Stimulated activated CD8-positive, alpha-beta memory T cell treated with anti-CD3 and anti-CD28 coated beads, Interleukin-4, amount 100 ng/mL, for 24 hours (primary cell): ENCODE measurements around the gene RERG.
A peak's percentile ranks its signal among the peaks of the same experiment; 100 is the strongest.
"Not testable (repeated sequence)": the region's sequence is repeated elsewhere in the genome, so short reads cannot be mapped to it uniquely, and the experiment has no call there.

Experiments used
- DNase-seq: peaks from one replicate; pipeline ENCODE4 v3.0.0-alpha.2; 2020; ENCODE audit warnings: low read depth

RERG gene

DNA sequence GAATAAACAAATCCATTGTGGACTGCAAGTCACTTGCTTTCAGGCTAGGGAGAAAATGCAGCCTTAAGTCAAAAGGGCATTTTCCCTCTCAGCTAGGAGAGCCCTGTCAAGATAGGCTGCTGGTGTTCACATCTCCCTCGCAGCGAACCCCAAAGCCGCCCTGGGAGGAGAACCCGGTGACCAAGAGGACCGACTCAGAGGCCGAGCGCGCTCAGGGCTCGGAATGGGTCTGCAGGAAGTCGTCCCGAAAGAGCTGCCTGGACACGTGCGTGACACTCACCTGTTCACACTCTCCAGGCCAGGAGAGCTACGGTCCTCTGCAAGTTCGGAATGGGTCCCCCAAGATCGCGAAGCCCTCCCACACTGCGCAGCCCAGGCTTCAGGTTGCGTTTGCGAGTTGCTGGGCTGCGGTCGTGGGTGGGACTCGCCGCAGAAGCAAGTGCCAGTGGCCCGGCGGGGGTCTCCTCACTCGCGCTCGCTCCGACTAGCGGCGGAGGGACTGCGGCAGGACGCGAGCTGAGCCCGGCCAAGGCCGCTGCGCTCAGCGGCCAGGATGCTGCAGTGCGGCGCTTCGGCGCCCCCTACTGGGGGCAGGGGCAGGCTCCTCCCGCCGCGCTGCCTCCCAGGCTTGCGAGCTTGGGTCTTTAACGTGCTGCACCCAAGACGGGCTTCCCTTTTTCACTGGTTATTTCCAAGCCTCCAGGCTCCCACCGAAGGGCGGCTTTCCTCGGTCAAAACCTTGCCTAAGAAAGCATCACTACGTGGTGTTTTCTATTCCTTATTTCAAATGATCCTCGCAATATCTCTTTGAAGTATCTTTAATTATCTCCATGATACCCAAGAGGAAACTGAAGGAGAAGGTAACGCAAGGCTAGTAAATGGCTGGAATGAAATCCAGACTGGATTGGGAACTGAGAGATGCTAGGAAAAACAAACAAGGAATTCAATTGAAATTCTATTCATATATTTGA lies at the start of gene RERG:
Gene RERG, minus strand, starts transcription at position 503 of the 971 bp plus-strand sequence. CDS start 3,928 bp downstream, outside the sequence.
- DNase-seq: peak; percentile 60

- no peak for DNase-seq
Observed at GRCh38 chr12:15270591-15270990, 49.4 kb upstream of the RERG start.

GRCh38 chr12:15268927-15269552 lies 47.8 kb upstream of the RERG start:
- no peak for DNase-seq

- DNase-seq: no peak
Observed at GRCh38 chr12:15268309-15268708, 47.1 kb upstream of the RERG start.

- no peak for DNase-seq
Observed at GRCh38 chr12:15265875-15266274, 44.7 kb upstream of the RERG start.

DNA sequence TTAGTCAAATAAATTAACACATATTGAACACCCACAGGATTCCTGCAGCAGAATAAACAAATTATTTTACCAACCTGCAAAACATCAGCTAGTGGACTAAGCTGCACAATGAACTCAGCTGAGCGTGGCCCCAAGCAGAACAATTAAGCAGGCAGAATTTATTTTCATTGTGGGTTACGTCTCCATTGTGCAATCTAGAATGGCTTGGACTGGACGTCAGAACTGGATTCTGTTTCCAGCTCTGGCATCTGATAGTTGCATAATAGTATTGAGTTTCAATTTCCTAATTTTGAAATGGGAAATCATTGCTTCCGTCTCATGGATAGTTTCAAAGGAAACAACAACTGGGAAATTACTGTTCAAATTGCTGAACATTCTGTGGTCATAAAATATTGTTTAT lies 35.5 kb upstream of the RERG start:
- DNase-seq: no peak

- no peak for DNase-seq
Observed at GRCh38 chr12:15253990-15254389, 32.8 kb upstream of the RERG start.

DNA sequence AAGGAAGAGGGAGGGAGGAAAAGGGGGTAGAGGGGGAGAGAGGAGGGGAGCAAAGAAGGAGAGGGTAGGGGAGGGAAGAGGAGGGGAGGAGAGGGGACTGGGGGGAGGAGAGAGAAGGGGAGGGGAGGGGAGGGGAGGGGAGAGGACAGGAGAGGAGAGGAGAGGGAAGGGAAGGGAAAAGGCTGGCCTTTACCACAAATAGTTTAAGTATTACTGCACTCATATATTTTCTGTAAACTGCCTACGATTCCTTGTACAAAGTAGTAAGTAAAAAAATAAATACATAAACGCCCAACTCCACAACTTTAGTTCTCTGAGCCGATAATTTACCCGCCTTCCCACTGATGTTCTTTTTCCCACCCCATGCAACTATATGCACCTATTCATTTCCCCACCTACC lies 23.7 kb upstream of the RERG start:
- no peak for DNase-seq

DNA sequence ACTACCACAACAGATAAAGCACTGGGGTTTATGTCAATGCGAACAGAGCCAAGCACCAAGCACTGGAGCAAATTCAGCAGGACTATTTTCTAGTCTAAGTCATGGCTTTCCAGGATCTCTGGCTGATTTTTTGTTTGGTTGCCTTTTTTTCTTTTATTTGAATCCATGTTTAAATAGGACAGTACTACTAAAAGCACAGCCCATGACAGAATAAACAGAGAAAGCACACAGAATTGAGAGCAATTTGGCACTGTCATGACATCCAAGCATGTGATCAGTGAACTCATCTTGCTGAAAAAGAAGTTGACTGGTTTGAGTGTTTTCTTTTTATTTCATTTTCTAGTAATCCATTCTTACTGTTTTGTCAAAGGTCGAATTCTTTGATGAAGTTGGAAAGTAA lies 23.1 kb upstream of the RERG start:
- no peak for DNase-seq

GRCh38 chr12:15243102-15243501 lies 21.9 kb upstream of the RERG start:
- DNase-seq: no peak

- DNase-seq: no peak
Observed at GRCh38 chr12:15240898-15241297, 19.7 kb upstream of the RERG start.

DNA sequence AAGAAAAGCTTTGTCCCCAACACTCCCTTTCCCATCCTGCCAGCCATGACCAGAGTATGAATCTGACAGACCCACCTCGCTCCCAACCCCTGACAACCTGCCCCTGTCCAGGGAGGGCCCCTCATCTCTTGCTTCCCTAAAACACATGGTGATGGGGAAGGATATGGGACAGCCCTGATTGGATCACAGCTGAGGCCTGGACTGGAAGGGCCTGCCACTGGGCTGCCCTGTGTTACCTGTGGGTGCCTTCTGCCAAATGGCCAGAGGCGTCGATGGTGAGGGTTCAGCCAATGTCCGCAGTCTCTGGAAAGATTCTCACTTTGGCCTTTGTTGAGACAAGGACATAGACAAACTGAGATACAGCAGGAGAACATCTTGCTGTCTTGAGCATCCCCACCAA lies 13.3 kb upstream of the RERG start:
- no peak for DNase-seq

DNA sequence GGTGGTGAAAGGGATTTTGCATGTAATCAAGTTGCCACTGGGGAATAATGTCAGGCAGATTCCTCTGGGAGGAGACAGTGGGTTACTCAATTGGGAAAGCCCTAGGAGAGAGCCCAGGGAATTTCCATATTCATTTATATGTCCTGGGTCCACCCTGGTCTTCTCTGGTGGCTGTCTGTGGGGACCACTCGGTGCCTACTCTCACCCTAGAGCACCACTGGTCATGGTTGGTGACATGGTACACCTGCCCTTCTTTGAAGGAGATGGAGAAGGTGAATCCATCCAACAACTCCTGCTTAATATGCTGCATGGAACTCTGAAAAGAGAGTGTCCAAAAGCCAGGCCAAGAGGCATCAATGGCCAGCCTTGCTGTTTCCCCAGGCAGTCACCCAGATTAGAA lies 12.8 kb upstream of the RERG start:
- DNase-seq: no peak

- no peak for DNase-seq
Observed at GRCh38 chr12:15232959-15233358, 11.7 kb upstream of the RERG start.

- no peak for DNase-seq
Observed at GRCh38 chr12:15231493-15231892, 10.3 kb upstream of the RERG start.

GRCh38 chr12:15230751-15231150 lies 9.5 kb upstream of the RERG start:
- DNase-seq: no peak

- DNase-seq: no peak
Observed at GRCh38 chr12:15230137-15230536, 8.9 kb upstream of the RERG start.

- DNase-seq: no peak
Observed at GRCh38 chr12:15227004-15227679, 5.9 kb upstream of the RERG start.

DNA sequence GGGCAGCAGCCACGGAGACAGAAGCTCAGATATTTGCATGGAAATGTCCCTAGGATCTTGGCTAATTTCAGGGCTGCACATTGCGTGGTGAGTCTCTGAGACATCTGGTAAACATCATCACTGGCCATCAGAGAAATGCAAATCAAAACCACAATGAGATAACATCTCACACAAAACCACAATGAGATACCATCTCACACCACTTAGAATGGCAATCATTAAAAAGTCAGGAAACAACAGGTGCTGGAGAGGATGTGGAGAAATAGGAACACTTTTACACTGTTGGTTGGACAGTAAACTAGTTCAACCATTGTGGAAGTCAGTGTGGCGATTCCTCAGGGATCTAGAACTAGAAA lies 4.6 kb upstream of the RERG start:
- DNase-seq: not testable (repeated sequence)

- DNase-seq: no peak
Observed at GRCh38 chr12:15225136-15225862, 4.1 kb upstream of the RERG start.

- no peak for DNase-seq
Observed at GRCh38 chr12:15222219-15222618, 1.0 kb upstream of the RERG start.

DNA sequence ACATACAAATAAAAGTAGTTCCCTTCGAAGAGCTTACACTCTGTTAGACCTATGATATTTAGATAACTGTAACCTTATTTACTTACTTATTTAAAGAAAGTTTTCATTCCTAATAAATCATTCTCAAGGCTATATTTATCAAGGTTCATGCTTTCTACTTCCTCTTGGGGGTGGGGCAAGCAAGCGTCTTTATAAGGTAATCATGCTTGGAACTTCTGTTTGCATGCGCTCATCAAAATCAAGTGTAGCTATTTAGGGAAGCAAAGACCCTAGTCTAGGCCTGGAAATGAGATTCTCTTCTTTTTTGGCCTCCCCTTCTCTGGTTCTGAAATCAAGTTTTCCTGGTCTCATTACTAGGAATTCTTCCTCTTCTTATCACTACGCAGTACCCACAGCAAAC lies 766 bp downstream of the RERG start:
- DNase-seq: no peak
